ENCODE measurements around the gene TMEM245. TPM values are rescaled to one million over a fixed set of nuclear protein-coding genes. Genes with fewer than 3 reads are reported as not detected.

The TMEM245 gene
- total RNA-seq, result 10 to 100 TPM; 55.8 to 95.9 (median 88.6) TPM

GRCh38 chr9:109119439-109120203, at the start of gene TMEM245:
TMEM245 (minus strand) TSS chr9:109119947; CDS start chr9:109119913, 34 bp downstream.
- TF ChIP-seq CTCF (IDR thresholded peaks at IDR 0.05; ENCODE audit: low read depth), result no peak

GRCh38 chr9:109168170-109168569, 48.4 kb upstream of the TMEM245 start:
- TF ChIP-seq CTCF (IDR thresholded peaks at IDR 0.05; ENCODE audit: low read depth), result no peak

GRCh38 chr9:109167716-109168115, 48.0 kb upstream of the TMEM245 start:
- no peak for TF ChIP-seq CTCF (IDR thresholded peaks at IDR 0.05; ENCODE audit: low read depth)

- no peak for TF ChIP-seq CTCF (IDR thresholded peaks at IDR 0.05; ENCODE audit: low read depth)
Measured at GRCh38 chr9:109166771-109167601, 47.2 kb upstream of the TMEM245 start, which contains the start of gene FRRS1L. FRRS1L (minus strand) TSS chr9:109167249; CDS start chr9:109167138, 111 bp downstream.

GRCh38 chr9:109166171-109166770, 46.5 kb upstream of the TMEM245 start:
- no peak for TF ChIP-seq CTCF (IDR thresholded peaks at IDR 0.05; ENCODE audit: low read depth)

GRCh38 chr9:109164042-109164441, 44.3 kb upstream of the TMEM245 start:
- no peak for TF ChIP-seq CTCF (IDR thresholded peaks at IDR 0.05; ENCODE audit: low read depth)

GRCh38 chr9:109163194-109163593, 43.4 kb upstream of the TMEM245 start:
- no peak for TF ChIP-seq CTCF (IDR thresholded peaks at IDR 0.05; ENCODE audit: low read depth)
